ENCODE measurements around the gene RFX8.

RFX8 gene

GRCh38 chr2:101405351-101405899 is 69.5 kb downstream of the RFX8 start:
- DNase-seq = no peak

- no peak for DNase-seq
These were observed 71.2 kb downstream of the RFX8 start for GRCh38 chr2:101403745-101404144.

- no peak for DNase-seq
These were observed 72.3 kb downstream of the RFX8 start for GRCh38 chr2:101402630-101403029.

GRCh38 chr2:101401906-101402305 is 73.0 kb downstream of the RFX8 start:
- no peak for DNase-seq

GRCh38 chr2:101401326-101401665 is 73.6 kb downstream of the RFX8 start:
- DNase-seq = no peak

GRCh38 chr2:101400506-101401325 is 74.2 kb downstream of the RFX8 start:
- DNase-seq = no peak

- DNase-seq = no peak
These were observed 74.9 kb downstream of the RFX8 start for GRCh38 chr2:101400048-101400447.

GRCh38 chr2:101399021-101399799 is 75.7 kb downstream of the RFX8 start:
- DNase-seq = no peak

GRCh38 chr2:101398116-101398821 is 76.6 kb downstream of the RFX8 start:
- DNase-seq = no peak

- DNase-seq = no peak
These were observed 78.6 kb downstream of the RFX8 start for GRCh38 chr2:101396316-101396717.

- DNase-seq = no peak
These were observed 79.2 kb downstream of the RFX8 start for GRCh38 chr2:101395545-101396315.

GRCh38 chr2:101388232-101388631 is 86.7 kb downstream of the RFX8 start:
- no peak for DNase-seq

GRCh38 chr2:101387151-101387834 is 87.6 kb downstream of the RFX8 start, which contains the start of gene CREG2:
Gene CREG2 (minus strand): TSS chr2:101387503. CDS start chr2:101387457, 46 bp downstream.
- DNase-seq = peak; percentile 44

GRCh38 chr2:101386599-101387150 is 88.2 kb downstream of the RFX8 start:
- no peak for DNase-seq

- no peak for DNase-seq
These were observed 91.8 kb downstream of the RFX8 start for GRCh38 chr2:101383016-101383541.

- DNase-seq = no peak
These were observed 92.5 kb downstream of the RFX8 start for GRCh38 chr2:101382442-101382841.

- no peak for DNase-seq
These were observed 94.5 kb downstream of the RFX8 start for GRCh38 chr2:101380376-101380775.

- no peak for DNase-seq
These were observed 95.8 kb downstream of the RFX8 start for GRCh38 chr2:101379091-101379490.

GRCh38 chr2:101375653-101376052 is 99.3 kb downstream of the RFX8 start:
- no peak for DNase-seq

GRCh38 chr2:101374821-101375561 is 99.9 kb downstream of the RFX8 start:
- DNase-seq = no peak

All from activated effector memory CD4-positive, alpha-beta T cell treated with Interleukin-2 at 50 U/mL for 16 hours (primary cell).